ENCODE results near the gene PLA2G6. TPM values are rescaled to one million over a fixed set of nuclear protein-coding genes. Genes with fewer than 3 reads are reported as not detected.

PLA2G6 gene
- total RNA-seq, 1 experiment from 2014 or later, result 18.7 TPM

DNA sequence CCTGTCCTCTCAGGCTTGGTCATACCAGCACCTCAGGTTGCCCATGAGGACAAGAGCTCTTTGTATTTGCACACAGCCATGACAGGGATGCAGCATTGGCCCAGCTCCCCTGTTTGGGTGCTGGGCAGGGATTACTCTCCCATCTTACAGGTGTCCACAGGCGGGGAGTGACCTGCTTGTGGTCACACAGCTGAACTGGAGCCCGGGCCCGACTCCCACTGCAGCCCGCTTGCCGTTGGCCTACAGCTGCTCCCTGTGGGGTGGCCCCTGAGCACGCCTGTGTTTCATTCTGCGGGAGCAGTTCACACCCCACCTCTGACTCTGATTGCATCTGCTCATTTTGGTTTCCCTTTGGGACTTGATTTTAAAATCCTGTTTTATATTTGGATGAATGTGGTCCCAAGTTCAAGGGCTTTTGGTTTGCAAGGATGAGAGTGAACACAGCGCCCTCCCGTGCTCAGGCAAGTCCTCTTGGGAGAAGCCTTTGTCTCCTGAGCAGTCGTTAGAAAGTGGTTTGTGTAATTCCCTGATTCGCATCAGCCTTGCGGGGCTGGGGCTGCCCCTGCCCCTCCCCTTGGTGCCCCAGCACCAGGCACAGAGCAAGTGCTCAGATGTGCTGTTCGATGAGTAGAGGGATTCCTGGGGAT, 115.1 kb downstream of the PLA2G6 start:
- Mint-ChIP-seq H3K9me3 (ENCODE audit: unreplicated experiment) (no peaks in the 10 kb centered on the region), H3K4me1 (ENCODE audit: low read depth, unreplicated experiment) (no peaks in the 10 kb centered on the region), H3K4me3 (ENCODE audit: unreplicated experiment) (no peak overlapping the region), H3K27me3 (ENCODE audit: insufficient read depth, unreplicated experiment) (no peaks in the 10 kb centered on the region), H3K27ac (ENCODE audit: unreplicated experiment) (no peak overlapping the region), H3K36me3 (ENCODE audit: insufficient read depth, unreplicated experiment) (peaks cover 47% of the 10 kb centered on the region)
- BruUV-seq (replicated peaks), result no TSS peak
- intact Hi-C loops (cut with micrococcal nuclease; ENCODE audit: unreplicated experiment), result no loop called here
- ChIA-PET CTCF (interaction anchor here (0.5 kb wide), 1 partner anchor 362 kb away, joined by 3 read pairs; no protein-coding TSS in a partner anchor), POLR2A (interaction anchor here (0.5 kb wide), 1 partner anchor 459 kb away, joined by 3 read pairs; no protein-coding TSS in a partner anchor)
- TF ChIP-seq CTCF (IDR thresholded peaks at IDR 0.05; ENCODE audit: insufficient read depth in 1 of 2, low read depth in 1 of 2, low read length in 1 of 2, severe bottlenecking in 1 of 2, unreplicated experiment in 1 of 2), result no peak
- Histone ChIP-seq H3K4me1 (no peaks in the 10 kb centered on the region), H3K9me3 (no peaks in the 10 kb centered on the region), H3K4me3 (ENCODE audit: low read depth, low read length) (no peak overlapping the region), H3K36me3 (ENCODE audit: control insufficient read depth, insufficient read depth, low read length) (no peaks in the 10 kb centered on the region), H3K27me3 (replicated peaks; ENCODE audit: control insufficient read depth, insufficient read depth, low read length) (no peaks in the 10 kb centered on the region)
- DNase-seq, result no peak

GRCh38 chr22:38065539-38065938, 116.1 kb downstream of the PLA2G6 start:
- TF ChIP-seq CTCF (IDR thresholded peaks at IDR 0.05; ENCODE audit: insufficient read depth in 1 of 2, low read depth in 1 of 2, low read length in 1 of 2, severe bottlenecking in 1 of 2, unreplicated experiment in 1 of 2), result no peak
- no peak overlapping the region for H3K4me3 ChIP-seq (ENCODE audit: low read depth, low read length)
- no peaks in the 10 kb centered on the region for H3K27me3 ChIP-seq (replicated peaks; ENCODE audit: control insufficient read depth, insufficient read depth, low read length)
- intact Hi-C loops (cut with micrococcal nuclease; ENCODE audit: unreplicated experiment), result no loop called here
- Mint-ChIP-seq H3K9me3 (ENCODE audit: unreplicated experiment) (no peaks in the 10 kb centered on the region), H3K4me3 (ENCODE audit: unreplicated experiment) (no peak overlapping the region), H3K27me3 (ENCODE audit: insufficient read depth, unreplicated experiment) (no peaks in the 10 kb centered on the region), H3K27ac (ENCODE audit: unreplicated experiment) (no peak overlapping the region), H3K4me1 (ENCODE audit: low read depth, unreplicated experiment) (no peaks in the 10 kb centered on the region), H3K36me3 (ENCODE audit: insufficient read depth, unreplicated experiment) (peaks cover 45% of the 10 kb centered on the region)
- no peaks in the 10 kb centered on the region for H3K9me3 ChIP-seq
- no peaks in the 10 kb centered on the region for H3K4me1 ChIP-seq
- CTCF ChIA-PET, result interaction anchor here (0.5 kb wide), 1 partner anchor 361 kb away, joined by 3 read pairs; no protein-coding TSS in a partner anchor
- no peaks in the 10 kb centered on the region for H3K36me3 ChIP-seq (ENCODE audit: control insufficient read depth, insufficient read depth, low read length)
- POLR2A ChIA-PET, result interaction anchor here (0.5 kb wide), 1 partner anchor 191 kb away, joined by 3 read pairs; no protein-coding TSS in a partner anchor
- no peak for DNase-seq
- no TSS peak for BruUV-seq (replicated peaks)

DNA sequence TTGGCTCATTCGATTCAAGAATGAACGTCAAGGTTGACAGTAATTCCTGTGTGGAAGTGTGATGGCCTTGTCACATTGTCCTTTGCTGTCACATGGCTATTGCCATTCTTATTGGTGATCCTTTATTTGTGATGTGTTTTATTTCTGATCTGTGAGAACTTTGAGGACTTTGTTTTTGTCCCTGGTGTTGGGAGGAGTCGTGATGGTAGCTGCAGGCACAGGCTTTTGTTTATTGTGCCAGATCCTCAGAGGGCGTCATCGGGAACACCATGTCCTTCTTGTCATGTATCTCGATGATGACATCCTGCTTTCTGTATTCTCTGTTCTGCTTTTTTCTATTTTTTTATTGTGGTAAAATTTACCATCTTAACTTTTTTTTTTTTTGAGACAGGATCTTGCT, 118.8 kb downstream of the PLA2G6 start:
- no peak overlapping the region for H3K27ac Mint-ChIP-seq (ENCODE audit: unreplicated experiment)
- ChIA-PET POLR2A (no interaction called here), CTCF (no interaction called here)
- H3K9me3 ChIP-seq, result no peaks in the 10 kb centered on the region
- BruUV-seq (replicated peaks), result no TSS peak
- no peak for DNase-seq
- intact Hi-C loops (cut with micrococcal nuclease; ENCODE audit: unreplicated experiment), result no loop called here
- peaks cover 6% of the 10 kb centered on the region; the same call in 1 of the 2 replicates for H3K4me1 ChIP-seq
- H3K9me3 Mint-ChIP-seq (ENCODE audit: unreplicated experiment), result no peaks in the 10 kb centered on the region
- H3K36me3 Mint-ChIP-seq (ENCODE audit: insufficient read depth, unreplicated experiment), result peaks cover 52% of the 10 kb centered on the region
- H3K27me3 Mint-ChIP-seq (ENCODE audit: insufficient read depth, unreplicated experiment), result no peaks in the 10 kb centered on the region
- H3K4me1 Mint-ChIP-seq (ENCODE audit: low read depth, unreplicated experiment), result peaks cover 6% of the 10 kb centered on the region
- no peak for TF ChIP-seq CTCF (IDR thresholded peaks at IDR 0.05; ENCODE audit: insufficient read depth in 1 of 2, low read depth in 1 of 2, low read length in 1 of 2, severe bottlenecking in 1 of 2, unreplicated experiment in 1 of 2)
- H3K36me3 ChIP-seq (ENCODE audit: control insufficient read depth, insufficient read depth, low read length), result no peaks in the 10 kb centered on the region; the same call in 1 of the 2 replicates
- no peak overlapping the region for H3K4me3 ChIP-seq (ENCODE audit: low read depth, low read length)
- H3K27me3 ChIP-seq (replicated peaks; ENCODE audit: control insufficient read depth, insufficient read depth, low read length), result no peaks in the 10 kb centered on the region
- no peak overlapping the region for H3K4me3 Mint-ChIP-seq (ENCODE audit: unreplicated experiment)

Other genes starting within 250 kb of the PLA2G6 start
- not detected in 2 replicates for gene C22orf23, start 228.2 kb downstream of the PLA2G6 start, total RNA-seq (2022)
- 116 and 122 TPM in 2 replicates for gene POLR2F, start 228.1 kb downstream of the PLA2G6 start, total RNA-seq (2022)
- not detected in 2 replicates for gene SOX10, start 197.3 kb downstream of the PLA2G6 start, total RNA-seq (2022)
- 40.2 and 41.1 TPM in 2 replicates for gene PICK1, start 124.4 kb downstream of the PLA2G6 start, total RNA-seq (2022)
- gene SLC16A8, start 97.6 kb downstream of the PLA2G6 start, total RNA-seq (2022), result not detected in 2 replicates
- gene BAIAP2L2, start 71.1 kb downstream of the PLA2G6 start, total RNA-seq (2022), result 4.4 and 4.9 TPM in 2 replicates
- 6.8 and 9.0 TPM in 2 replicates for gene MAFF, start 20.2 kb upstream of the PLA2G6 start, total RNA-seq (2022)
- 52.4 and 53.3 TPM in 2 replicates for gene TMEM184B, start 91.2 kb upstream of the PLA2G6 start, total RNA-seq (2022)
- 129 and 139 TPM in 2 replicates for gene CSNK1E, start 135.6 kb upstream of the PLA2G6 start, total RNA-seq (2022)

All from Caco-2 (cell line).